GM12873 (cell line): ENCODE results near the gene WDR72.

Experiments
- TF ChIP-seq, protein P1 (sequence below): IDR thresholded peaks from 2 replicates; pipeline ENCODE4 v1.5.1; 2012; ENCODE audit warnings: low read depth, mild to moderate bottlenecking, moderate library complexity, low read length, control low read depth; ENCODE audit not compliant: insufficient read depth; ENCODE audit errors: missing control alignments

Gene WDR72

DNA sequence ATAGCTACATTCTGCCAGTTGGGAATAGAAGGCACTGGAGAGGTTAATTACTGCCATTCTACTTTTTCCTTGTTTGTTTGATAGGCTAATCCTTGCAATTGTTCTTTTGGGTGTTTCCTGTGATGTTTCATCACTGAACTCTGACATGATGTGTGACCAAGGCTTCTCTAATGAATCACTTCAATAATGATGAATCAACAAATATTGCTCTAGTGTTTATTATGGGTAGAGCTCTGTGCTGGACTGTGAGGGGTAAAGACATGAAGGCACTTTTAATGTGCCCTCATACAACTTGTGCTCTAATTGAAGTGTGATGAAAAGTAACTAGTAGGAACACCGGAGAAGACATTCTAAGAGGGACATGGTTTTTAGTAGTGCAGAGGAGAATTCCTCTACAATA lies 233.6 kb downstream of the WDR72 start:
- TF ChIP-seq, protein P1, sequence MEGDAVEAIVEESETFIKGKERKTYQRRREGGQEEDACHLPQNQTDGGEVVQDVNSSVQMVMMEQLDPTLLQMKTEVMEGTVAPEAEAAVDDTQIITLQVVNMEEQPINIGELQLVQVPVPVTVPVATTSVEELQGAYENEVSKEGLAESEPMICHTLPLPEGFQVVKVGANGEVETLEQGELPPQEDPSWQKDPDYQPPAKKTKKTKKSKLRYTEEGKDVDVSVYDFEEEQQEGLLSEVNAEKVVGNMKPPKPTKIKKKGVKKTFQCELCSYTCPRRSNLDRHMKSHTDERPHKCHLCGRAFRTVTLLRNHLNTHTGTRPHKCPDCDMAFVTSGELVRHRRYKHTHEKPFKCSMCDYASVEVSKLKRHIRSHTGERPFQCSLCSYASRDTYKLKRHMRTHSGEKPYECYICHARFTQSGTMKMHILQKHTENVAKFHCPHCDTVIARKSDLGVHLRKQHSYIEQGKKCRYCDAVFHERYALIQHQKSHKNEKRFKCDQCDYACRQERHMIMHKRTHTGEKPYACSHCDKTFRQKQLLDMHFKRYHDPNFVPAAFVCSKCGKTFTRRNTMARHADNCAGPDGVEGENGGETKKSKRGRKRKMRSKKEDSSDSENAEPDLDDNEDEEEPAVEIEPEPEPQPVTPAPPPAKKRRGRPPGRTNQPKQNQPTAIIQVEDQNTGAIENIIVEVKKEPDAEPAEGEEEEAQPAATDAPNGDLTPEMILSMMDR: no peak

DNA sequence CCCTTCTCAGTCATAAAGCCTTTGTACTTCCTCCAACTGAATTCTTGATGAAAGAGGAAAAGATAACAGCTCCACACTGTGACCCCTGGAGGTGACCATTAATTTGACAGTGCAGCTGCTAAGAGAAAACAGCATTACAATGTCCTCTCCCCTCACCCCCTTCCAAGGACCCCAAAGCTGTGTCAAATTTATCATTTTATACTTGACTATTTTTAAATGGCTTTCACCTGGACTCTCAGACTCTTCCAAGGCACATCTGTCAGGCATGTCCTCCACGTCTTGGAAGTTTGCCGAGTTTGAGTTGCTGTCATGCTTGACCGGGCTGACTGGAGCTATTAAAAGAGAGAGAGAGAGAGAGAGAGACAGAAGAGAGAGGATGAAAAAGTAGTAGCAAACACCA lies 236.5 kb downstream of the WDR72 start:
- TF ChIP-seq, protein P1: no peak

DNA sequence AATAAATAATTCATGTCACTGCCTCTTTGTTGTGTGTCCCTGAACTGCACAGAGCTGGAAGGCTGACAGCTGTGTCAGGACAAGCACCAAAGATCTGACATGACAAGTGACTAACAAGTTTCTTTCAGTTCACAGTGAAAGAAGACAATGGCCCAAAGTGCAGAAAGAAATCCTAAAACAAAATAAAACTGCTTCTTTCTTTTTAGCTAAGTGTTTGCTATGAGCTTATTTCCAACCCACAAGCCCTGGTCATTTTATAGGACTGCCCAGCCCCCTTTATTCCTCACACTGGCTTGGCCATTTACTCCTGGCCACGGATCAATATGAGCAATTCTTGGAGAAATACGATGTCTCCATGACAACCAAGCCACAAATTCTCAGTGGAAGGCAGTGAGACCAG lies 238.5 kb downstream of the WDR72 start:
- TF ChIP-seq, protein P1: no peak

DNA sequence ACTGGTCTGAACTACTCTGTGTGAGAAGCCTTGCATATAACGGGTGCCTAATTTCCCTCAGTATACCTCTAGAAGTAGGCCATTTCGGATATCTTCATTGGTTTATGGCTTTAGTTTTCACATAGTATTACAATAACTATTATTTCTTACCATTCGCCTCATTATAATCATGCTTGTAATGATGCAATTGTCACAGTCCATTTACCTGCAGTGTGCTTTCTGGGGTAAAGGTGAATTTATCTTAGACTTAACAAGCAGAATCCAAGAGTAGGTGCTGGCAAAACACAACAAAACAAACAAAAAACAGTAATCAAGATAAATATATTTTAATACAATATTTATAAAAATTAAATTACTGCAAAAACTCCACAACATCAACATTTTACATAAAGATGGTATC lies 246.0 kb downstream of the WDR72 start:
- TF ChIP-seq, protein P1: no peak

DNA sequence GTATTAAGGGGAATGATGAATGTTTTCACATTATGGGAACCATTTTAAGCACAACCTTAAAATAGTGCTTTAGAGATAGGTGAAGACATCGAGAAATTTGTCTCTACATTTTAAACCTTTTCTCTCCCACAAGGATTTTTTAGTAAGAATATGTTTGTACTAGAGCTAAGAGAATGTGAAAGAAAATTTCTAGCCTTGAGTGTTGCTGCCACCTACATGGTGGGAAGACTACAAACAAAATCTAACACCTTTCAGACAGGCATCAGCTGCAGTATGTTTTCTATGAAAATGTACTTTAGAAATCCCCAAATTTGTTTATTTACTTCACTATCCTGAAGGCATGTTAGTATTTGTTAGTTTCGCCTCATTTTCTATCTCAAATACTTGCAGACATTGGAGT lies 247.4 kb downstream of the WDR72 start:
- TF ChIP-seq, protein P1: no peak

DNA sequence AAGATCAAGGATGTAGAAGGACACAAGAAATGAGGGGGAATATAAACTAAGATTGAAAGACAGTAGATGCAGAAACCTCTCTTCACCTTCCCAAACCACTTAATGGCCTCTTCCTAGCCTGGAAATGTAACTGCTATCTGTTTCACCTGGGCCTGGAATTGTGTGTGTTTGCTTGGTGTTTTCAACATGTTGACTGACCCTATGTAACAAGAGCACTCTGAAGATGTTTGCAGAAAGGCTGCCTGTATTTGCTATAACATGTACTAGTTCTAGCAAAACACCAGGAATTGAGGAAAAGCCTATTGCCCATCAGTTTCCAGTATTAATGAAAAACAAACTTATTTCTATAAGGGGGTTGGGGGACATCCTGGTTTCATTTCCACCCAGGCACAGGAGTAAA lies 248.3 kb downstream of the WDR72 start:
- TF ChIP-seq, protein P1: no peak

DNA sequence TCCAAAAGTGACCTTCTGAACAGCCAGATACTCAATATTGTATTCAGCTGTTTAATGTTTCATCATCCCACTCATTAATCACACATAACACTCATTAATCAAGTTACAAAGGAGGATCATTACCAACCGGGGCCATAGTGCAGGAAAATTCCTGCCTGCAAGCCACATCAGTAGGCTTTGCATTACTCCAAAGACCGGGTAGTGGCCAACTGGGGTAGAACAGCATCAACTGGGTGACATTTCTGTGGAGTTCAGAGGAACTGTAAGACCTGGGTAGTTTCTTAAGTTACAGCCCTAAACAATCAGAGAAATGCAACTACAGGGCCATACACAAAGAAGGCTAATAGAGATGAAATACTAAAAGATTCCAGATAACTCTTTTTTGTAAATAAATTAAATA lies 253.1 kb downstream of the WDR72 start:
- TF ChIP-seq, protein P1: no peak

DNA sequence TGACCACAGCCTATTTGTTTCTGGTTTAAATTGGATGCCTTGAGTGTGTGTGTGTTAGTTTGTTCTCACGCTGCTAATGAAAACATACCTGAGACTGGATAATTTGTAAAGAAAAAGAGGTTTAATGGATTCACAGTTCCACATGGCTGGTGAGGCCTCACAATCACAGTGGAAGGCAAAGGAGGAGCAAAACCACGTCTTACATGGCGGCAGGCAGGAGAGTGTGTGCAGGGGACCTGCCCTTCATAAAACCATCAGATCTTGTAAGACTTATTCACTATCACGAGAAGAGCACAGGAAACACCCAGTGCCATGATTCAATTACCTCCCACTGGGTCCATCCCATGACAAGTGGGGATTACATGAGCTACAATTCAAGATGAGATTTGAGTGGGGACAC lies 260.5 kb downstream of the WDR72 start:
- TF ChIP-seq, protein P1: no peak
